PFSK-1 (cell line): Measurements from ENCODE around the gene GPR89B.

ENCODE experiments used
- FOXP2 ChIP-seq: optimal IDR thresholded peaks from 2 replicates; pipeline ENCODE3; 2011; ENCODE audit warnings: borderline replicate concordance, control low read depth, inconsistent platforms; ENCODE audit not compliant: insufficient read depth; ENCODE audit errors: extremely low read length, extremely low read depth
- POLR2AphosphoS5 ChIP-seq: IDR thresholded peaks from 2 replicates; pipeline ENCODE4 v1.6.1; 2012; ENCODE audit warnings: low read depth, mild to moderate bottlenecking, control low read depth, low read length, moderate library complexity
- SIN3A ChIP-seq: IDR thresholded peaks from 2 replicates; pipeline ENCODE4 v1.6.1; 2012; ENCODE audit warnings: mild to moderate bottlenecking, low read length, moderate library complexity, borderline replicate concordance; ENCODE audit not compliant: insufficient read depth
- TAF1 ChIP-seq: IDR thresholded peaks from 2 replicates; pipeline ENCODE4 v1.6.1; 2012; ENCODE audit warnings: low read length, control low read depth, borderline replicate concordance; ENCODE audit not compliant: insufficient read depth
- TF ChIP-seq, protein P1 (sequence below), 2 experiments: IDR thresholded peaks; 2 replicates each; pipeline versions ENCODE4 v1.6.1 to v1.8.0; 2011 to 2012; ENCODE audit warnings: low read depth in 2 of 2, low read length in 2 of 2, control low read depth in 1 of 2, inconsistent platforms in 1 of 2, mild to moderate bottlenecking in 1 of 2, moderate library complexity in 1 of 2; ENCODE audit not compliant: insufficient read depth in 1 of 2

The GPR89B gene

DNA sequence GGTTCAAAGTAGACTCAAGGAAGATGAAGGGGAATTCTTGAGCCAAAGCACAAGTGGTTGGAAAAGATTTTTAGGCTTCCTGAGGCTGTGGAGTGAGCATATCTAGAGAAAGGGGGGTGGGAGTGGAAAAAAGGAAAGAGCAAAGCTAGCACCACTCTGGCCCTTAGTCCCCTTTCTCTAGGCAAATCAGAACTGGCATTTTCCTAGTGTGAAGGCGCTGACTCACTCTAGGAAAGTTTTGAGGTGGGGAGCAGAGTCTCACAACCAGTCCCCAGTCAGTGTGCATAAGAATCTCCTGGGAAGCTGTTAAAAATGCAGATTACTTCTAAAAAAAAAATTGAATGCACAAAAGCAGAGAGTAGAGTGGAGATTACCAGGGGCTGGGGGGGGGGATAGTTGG lies 3.4 kb upstream of the GPR89B start:
- TF ChIP-seq, protein P1, sequence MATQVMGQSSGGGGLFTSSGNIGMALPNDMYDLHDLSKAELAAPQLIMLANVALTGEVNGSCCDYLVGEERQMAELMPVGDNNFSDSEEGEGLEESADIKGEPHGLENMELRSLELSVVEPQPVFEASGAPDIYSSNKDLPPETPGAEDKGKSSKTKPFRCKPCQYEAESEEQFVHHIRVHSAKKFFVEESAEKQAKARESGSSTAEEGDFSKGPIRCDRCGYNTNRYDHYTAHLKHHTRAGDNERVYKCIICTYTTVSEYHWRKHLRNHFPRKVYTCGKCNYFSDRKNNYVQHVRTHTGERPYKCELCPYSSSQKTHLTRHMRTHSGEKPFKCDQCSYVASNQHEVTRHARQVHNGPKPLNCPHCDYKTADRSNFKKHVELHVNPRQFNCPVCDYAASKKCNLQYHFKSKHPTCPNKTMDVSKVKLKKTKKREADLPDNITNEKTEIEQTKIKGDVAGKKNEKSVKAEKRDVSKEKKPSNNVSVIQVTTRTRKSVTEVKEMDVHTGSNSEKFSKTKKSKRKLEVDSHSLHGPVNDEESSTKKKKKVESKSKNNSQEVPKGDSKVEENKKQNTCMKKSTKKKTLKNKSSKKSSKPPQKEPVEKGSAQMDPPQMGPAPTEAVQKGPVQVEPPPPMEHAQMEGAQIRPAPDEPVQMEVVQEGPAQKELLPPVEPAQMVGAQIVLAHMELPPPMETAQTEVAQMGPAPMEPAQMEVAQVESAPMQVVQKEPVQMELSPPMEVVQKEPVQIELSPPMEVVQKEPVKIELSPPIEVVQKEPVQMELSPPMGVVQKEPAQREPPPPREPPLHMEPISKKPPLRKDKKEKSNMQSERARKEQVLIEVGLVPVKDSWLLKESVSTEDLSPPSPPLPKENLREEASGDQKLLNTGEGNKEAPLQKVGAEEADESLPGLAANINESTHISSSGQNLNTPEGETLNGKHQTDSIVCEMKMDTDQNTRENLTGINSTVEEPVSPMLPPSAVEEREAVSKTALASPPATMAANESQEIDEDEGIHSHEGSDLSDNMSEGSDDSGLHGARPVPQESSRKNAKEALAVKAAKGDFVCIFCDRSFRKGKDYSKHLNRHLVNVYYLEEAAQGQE (IDR thresholded peaks at IDR 0.05; ENCODE audit: insufficient read depth in 1 of 2, low read depth in 2 of 2, low read length in 2 of 2): no peak
- TF ChIP-seq POLR2AphosphoS5 (no peak), FOXP2 (no peak), SIN3A (no peak), TAF1 (no peak)

DNA sequence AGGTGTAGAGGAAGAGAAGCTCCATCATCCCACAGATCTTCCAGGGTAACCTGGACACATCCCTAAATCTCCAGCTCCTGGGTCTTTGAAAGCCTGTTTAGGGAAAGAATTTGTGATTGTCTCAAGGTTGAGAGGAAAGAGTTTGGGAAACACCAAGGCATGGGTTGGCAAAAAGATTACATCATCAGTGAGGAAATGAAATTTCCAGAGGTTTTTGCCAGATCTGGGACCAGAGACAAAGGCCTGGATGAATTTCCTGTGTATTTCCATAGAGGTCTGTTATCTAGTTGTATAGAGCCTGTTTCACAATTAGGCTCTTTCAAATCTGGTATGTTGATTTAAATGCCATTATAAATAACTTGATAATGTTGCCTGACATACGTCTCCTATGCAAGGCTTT lies 82.3 kb downstream of the GPR89B start:
- TF ChIP-seq POLR2AphosphoS5 (no peak), SIN3A (no peak), FOXP2 (no peak), TAF1 (no peak)
- TF ChIP-seq, protein P1 (IDR thresholded peaks at IDR 0.05; ENCODE audit: insufficient read depth in 1 of 2, low read depth in 2 of 2, low read length in 2 of 2): no peak

DNA sequence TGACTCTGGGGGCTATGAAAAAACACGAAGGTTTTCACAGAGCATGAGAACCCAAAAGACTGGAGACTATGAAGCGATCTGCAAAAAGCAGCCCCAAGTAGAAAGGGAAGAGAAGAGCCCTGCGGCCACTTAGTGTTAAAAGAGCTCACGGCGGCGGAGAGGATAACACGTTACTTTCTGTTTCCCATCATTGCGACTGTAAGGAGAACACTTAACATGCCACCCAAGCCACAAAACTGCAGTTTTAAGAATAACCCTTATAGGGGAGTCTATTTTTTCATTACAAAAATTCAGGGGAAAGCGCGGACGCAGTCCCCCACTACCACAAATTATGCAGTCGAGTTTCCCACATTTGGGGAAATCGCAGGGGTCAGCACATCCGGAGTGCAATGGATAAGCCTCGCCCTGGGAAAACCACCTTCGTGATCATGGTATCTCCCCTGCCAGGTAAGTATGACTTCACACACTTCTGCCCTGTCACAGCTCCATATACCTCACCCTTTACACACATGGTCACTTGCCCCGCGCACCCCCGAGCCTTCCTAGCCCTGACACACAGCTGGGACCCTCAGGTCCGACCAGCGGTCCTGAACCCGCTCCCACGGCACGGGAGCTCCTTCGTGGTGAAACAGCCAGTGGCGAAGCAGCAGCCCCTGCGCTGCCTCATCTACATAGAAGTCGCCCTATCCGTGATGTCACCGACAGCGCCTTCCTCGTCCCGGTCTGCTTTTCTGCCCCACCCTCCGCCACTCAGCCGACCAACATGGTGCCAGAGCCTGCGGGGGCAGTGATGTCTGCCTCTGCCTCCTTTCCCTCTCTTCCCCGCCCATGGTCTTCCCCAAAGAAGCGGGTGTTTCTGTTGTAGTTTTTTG lies 110.5 kb downstream of the GPR89B start:
- TF ChIP-seq SIN3A: peak; percentile 38; the same call in 1 of the 2 replicates
- TF ChIP-seq POLR2AphosphoS5: peak; percentile 96
